A549 (cell line): ENCODE measurements around the gene NELFB. TPM values are rescaled to one million over a fixed set of nuclear protein-coding genes. Genes with fewer than 3 reads are reported as not detected.
A peak's percentile ranks its signal among the peaks of the same experiment; 100 is the strongest.

ENCODE experiments used
- ATAC-seq, 2 experiments: fragments of 200-7000 bp in 1 of 2; fragments of >200 bp in 1 of 2; cut with Nextera tagmentation in 1 of 2; cut with Tn5 transposase in 1 of 2; 3 replicates each; pipeline versions ENCODE4 v1.8.0 to v1.9.1; 2018 to 2020; ENCODE audit warnings: mild to moderate bottlenecking in 1 of 2, moderate library complexity in 1 of 2
- CTCF ChIA-PET: fragments of 300-600 bp; sonication (Branson Sonifier 250); formaldehyde crosslinking; extraction: SDS; loops from one replicate; lab custom pipeline; 2021; ENCODE audit warnings: antibody characterized with exemption, inconsistent platforms; lab: Yijun Ruan, JAX
- POLR2A ChIA-PET: fragments of 350-600 bp; formaldehyde crosslinking; extraction: SDS; loops from one replicate; lab custom pipeline; 2021; ENCODE audit warnings: antibody characterized with exemption, inconsistent platforms; lab: Yijun Ruan, JAX
- DNase-seq, 2 experiments: peaks; one replicate each; pipeline versions ENCODE4 v3.0.0 to v3.0.0-alpha.2; 2011 to 2016; ENCODE audit warnings: low read depth in 1 of 2, low spot score in 1 of 2
- FAIRE-seq: peaks from 2 replicates; lab custom pipeline; 2011; peaks lifted over from hg19 to GRCh38; lab: Jason Lieb, UNC
- H3K27ac ChIP-seq, 2 experiments: fragments of >200 bp; sonication (Bioruptor Twin); formaldehyde crosslinking; 3 replicates each; pipeline ENCODE4 v1.5.1; 2016 to 2017
- H3K4me1 ChIP-seq: fragments of >200 bp; sonication (Bioruptor Twin); formaldehyde crosslinking; 3 replicates; pipeline ENCODE4 v1.6.1; 2016
- H3K4me2 ChIP-seq: fragments of >200 bp; sonication (Bioruptor Twin); formaldehyde crosslinking; 3 replicates; pipeline ENCODE4 v1.6.1; 2016
- H3K4me3 ChIP-seq: fragments of >200 bp; sonication (Bioruptor Twin); formaldehyde crosslinking; 3 replicates; pipeline ENCODE4 v1.5.1; 2016
- H3K9me3 ChIP-seq: fragments of >200 bp; sonication (Bioruptor Twin); formaldehyde crosslinking; 3 replicates; pipeline ENCODE4 v1.6.1; 2016
- ATOH8 ChIP-seq: fragments of 250-450 bp; sonication (Bioruptor Pico); IDR thresholded peaks from 2 replicates; pipeline ENCODE4 v1.5.0; 2020; ENCODE audit warnings: low read depth, mild to moderate bottlenecking, moderate library complexity
- CBX2 ChIP-seq: fragments of 200-600 bp; sonication (generic); IDR thresholded peaks from 2 replicates; pipeline ENCODE4 v1.6.1; 2016; ENCODE audit warnings: low read depth, mild to moderate bottlenecking, borderline replicate concordance
- EHF ChIP-seq: fragments of 250-450 bp; sonication (Bioruptor Pico); IDR thresholded peaks from 2 replicates; pipeline ENCODE4 v1.5.0; 2020; ENCODE audit warnings: mild to moderate bottlenecking
- EP300 ChIP-seq, 2 experiments: fragments of >200 bp; sonication (Bioruptor Twin); formaldehyde crosslinking; IDR thresholded peaks; 2 replicates in 1 of 2; 3 replicates in 1 of 2; pipeline ENCODE4 v1.6.1; 2016 to 2017
- FOSL2 ChIP-seq, 2 experiments: fragments of 450-650 bp in 1 of 2; fragments of >200 bp in 1 of 2; sonication (Bioruptor Twin) in 1 of 2; formaldehyde crosslinking; IDR thresholded peaks; 2 replicates each; pipeline versions ENCODE4 v1.5.0 to v1.6.1; 2016 to 2020; ENCODE audit warnings: mild to moderate bottlenecking in 1 of 2, moderate library complexity in 1 of 2
- HDAC2 ChIP-seq: fragments of 200-600 bp; sonication (generic); IDR thresholded peaks from 2 replicates; pipeline ENCODE4 v1.6.1; 2016
- HES2 ChIP-seq: fragments of >200 bp; sonication (Bioruptor Twin); formaldehyde crosslinking; IDR thresholded peaks from 2 replicates; pipeline ENCODE4 v1.6.1; 2016
- HOXA7 ChIP-seq: fragments of 250-450 bp; sonication (Bioruptor Pico); IDR thresholded peaks from 2 replicates; pipeline ENCODE4 v1.5.0; 2020; ENCODE audit warnings: mild to moderate bottlenecking, moderate library complexity
- HOXB13 ChIP-seq: fragments of 250-450 bp; sonication (Bioruptor Pico); IDR thresholded peaks from 2 replicates; pipeline ENCODE4 v1.5.0; 2020; ENCODE audit warnings: low read depth, mild to moderate bottlenecking, moderate library complexity
- KDM5A ChIP-seq: fragments of 200-600 bp; sonication (generic); IDR thresholded peaks from 2 replicates; pipeline ENCODE4 v1.6.1; 2016; ENCODE audit warnings: antibody characterized with exemption, mild to moderate bottlenecking
- MAX ChIP-seq: IDR thresholded peaks from 2 replicates; pipeline ENCODE4 v1.6.1; 2012
- MAZ ChIP-seq: fragments of 150-350 bp; IDR thresholded peaks from 2 replicates; pipeline ENCODE4 v1.6.1; 2014; ENCODE audit warnings: antibody characterized with exemption, low read depth, low read length, borderline replicate concordance
- NFE2L2 ChIP-seq: fragments of 150-350 bp; conservative IDR thresholded peaks from 2 replicates; pipeline ENCODE4 v1.6.1; 2014; ENCODE audit warnings: low read length
- NPAS2 ChIP-seq: fragments of 250-450 bp; sonication (Bioruptor Pico); IDR thresholded peaks from 2 replicates; pipeline ENCODE4 v1.8.0; 2022; ENCODE audit warnings: mild to moderate bottlenecking, moderate library complexity, borderline replicate concordance
- NR3C1 ChIP-seq: fragments of >200 bp; sonication (Bioruptor Twin); formaldehyde crosslinking; IDR thresholded peaks from 3 replicates; pipeline ENCODE4 v1.6.1; 2017
- PBX3 ChIP-seq: IDR thresholded peaks from 2 replicates; pipeline ENCODE4 v1.6.1; 2012
- RARB ChIP-seq: fragments of 250-450 bp; sonication (Bioruptor Pico); IDR thresholded peaks from 2 replicates; pipeline ENCODE4 v1.8.0; 2021; ENCODE audit warnings: mild to moderate bottlenecking, moderate library complexity
- REST ChIP-seq: fragments of 200-600 bp; sonication (generic); IDR thresholded peaks from 2 replicates; pipeline ENCODE4 v1.6.1; 2016; ENCODE audit warnings: antibody characterized with exemption, mild to moderate bottlenecking, moderate library complexity
- RFX5 ChIP-seq: fragments of 450-650 bp; IDR thresholded peaks from 2 replicates; pipeline ENCODE4 v1.7.1; 2014; ENCODE audit warnings: antibody characterized with exemption, mild to moderate bottlenecking, moderate library complexity
- RNF2 ChIP-seq: fragments of 200-600 bp; sonication (generic); IDR thresholded peaks from 2 replicates; pipeline ENCODE4 v1.6.1; 2016; ENCODE audit warnings: low read depth, mild to moderate bottlenecking, antibody characterized with exemption, moderate library complexity, borderline replicate concordance
- TP53 ChIP-seq: fragments of 250-450 bp; sonication (Bioruptor Pico); IDR thresholded peaks from 2 replicates; pipeline ENCODE4 v1.5.0; 2021; ENCODE audit warnings: mild to moderate bottlenecking, moderate library complexity
- USF2 ChIP-seq: fragments of 450-650 bp; IDR thresholded peaks from 2 replicates; pipeline ENCODE4 v1.6.1; 2014; ENCODE audit warnings: antibody characterized with exemption
- ZFP36 ChIP-seq: fragments of 450-650 bp; IDR thresholded peaks from 2 replicates; pipeline ENCODE4 v1.6.1; 2014; ENCODE audit warnings: borderline replicate concordance; ENCODE audit not compliant: partially characterized antibody
- ZSCAN20 ChIP-seq: fragments of 250-450 bp; sonication (Bioruptor Pico); IDR thresholded peaks from 2 replicates; pipeline ENCODE4 v1.8.0; 2022; ENCODE audit warnings: mild to moderate bottlenecking, moderate library complexity
- WGBS: methylation state at CpG from one replicate; pipeline ENCODE4 v1.1.6; 2017; ENCODE audit errors: missing lambda C conversion rate; 5-methylcytosine and 5-hydroxymethylcytosine counted together
- polyA plus RNA-seq, 4 experiments: library from polyadenylated mRNA; depleted of rRNA in 3 of 4; stranded (reverse); fragments of >200 nt; fragmentation: RNase III in 1 of 4; extraction: RNeasy Plus Mini Kit Qiagen cat#74134 plus additional on column Dnase treatment in 1 of 4; gene quantifications; 2 replicates in 3 of 4; 3 replicates in 1 of 4; pipeline ENCODE4 v1.2.3, GENCODE V29; 2011 to 2017

NELFB gene
- polyA plus RNA-seq, 2 of the 4 experiments (the other 2 are of a cell fraction) = 31.8 to 45.3 TPM

- TF ChIP-seq USF2 (peak; percentile 52), TP53 (CRISPR knock-in tag) (no peak), EHF (CRISPR knock-in tag) (no peak), HOXA7 (CRISPR knock-in tag) (no peak), ZFP36 (no peak)
These were observed 31.9 kb downstream of the NELFB start (continued) for GRCh38 chr9:137286975-137287383.

- Histone ChIP-seq H3K27ac (no peak overlapping the region), H3K9me3 (no peaks in the 10 kb centered on the region), H3K4me1 (peaks cover 23% of the 10 kb centered on the region), H3K4me3 (no peak overlapping the region), H3K4me2 (no peak overlapping the region)
- ChIA-PET CTCF (interaction anchor here (0.9 to 4.9 kb wide), 10 partner anchors 9 to 130 kb away, joined by 3 to 21 read pairs (median 4); partner anchors contain the start of genes EXD3, NOXA1 and NRARP), POLR2A (interaction anchor here (0.5 to 1.9 kb wide), 4 partner anchors 9 to 165 kb away, joined by 3 to 12 read pairs (median 6); partner anchors contain the start of genes NRARP and TOR4A)
- ATAC-seq (no peak), FAIRE-seq (no peak), DNase-seq (no peak)
- no peak for TF ChIP-seq RFX5
- no peak for TF ChIP-seq EP300 (IDR thresholded peaks at IDR 0.05)
- no peak for TF ChIP-seq CBX2
- TF ChIP-seq HDAC2 = no peak
- no peak for TF ChIP-seq HOXB13 (CRISPR knock-in tag)
- no peak for TF ChIP-seq ZSCAN20
- no peak for TF ChIP-seq KDM5A
- TF ChIP-seq FOSL2 (IDR thresholded peaks at IDR 0.05) = no peak
- no peak for TF ChIP-seq FOSL2 (CRISPR knock-in tag; IDR thresholded peaks at IDR 0.05)
- TF ChIP-seq NPAS2 (CRISPR knock-in tag) = no peak
- no peak for TF ChIP-seq RARB
- TF ChIP-seq NFE2L2 = no peak
- no peak for TF ChIP-seq MAX
- TF ChIP-seq RNF2 = no peak
- no peak for TF ChIP-seq ATOH8 (CRISPR knock-in tag)
- no peak for TF ChIP-seq NR3C1
- no peak for TF ChIP-seq REST
- TF ChIP-seq HOXA7 (CRISPR knock-in tag) = no peak
- TF ChIP-seq PBX3 = no peak
- no peak for TF ChIP-seq HES2
- TF ChIP-seq MAZ = no peak
- WGBS = 86% methylated on average over 12 of the region's 15 CpGs
These were observed 38.0 kb downstream of the NELFB start for GRCh38 chr9:137293094-137293481.
